AG08395 (cell line): Measurements from ENCODE around the gene CHID1.

Experiments used
- DNase-seq: peaks from one replicate; pipeline ENCODE4 v3.0.0; 2012; ENCODE audit warnings: mixed read lengths, low spot score

CHID1 gene

GRCh38 chr11:849104-849824 is 61.3 kb downstream of the CHID1 start:
- no peak for DNase-seq

GRCh38 chr11:848380-848931 is 62.2 kb downstream of the CHID1 start:
- DNase-seq: peak; percentile 72

GRCh38 chr11:847876-848275 is 62.7 kb downstream of the CHID1 start:
- no peak for DNase-seq

GRCh38 chr11:846496-847098 is 64.0 kb downstream of the CHID1 start:
- DNase-seq: peak; percentile 40

GRCh38 chr11:845872-846495 is 64.6 kb downstream of the CHID1 start:
- no peak for DNase-seq

- peak; percentile 92 for DNase-seq
These were observed 65.6 kb downstream of the CHID1 start for GRCh38 chr11:844693-845644.

GRCh38 chr11:843818-844692 is 66.6 kb downstream of the CHID1 start:
- peak; percentile 92 for DNase-seq

GRCh38 chr11:843086-843734 is 67.4 kb downstream of the CHID1 start:
- DNase-seq: no peak

GRCh38 chr11:842370-843002 is 68.1 kb downstream of the CHID1 start, which contains the start of the genes POLR2L and TSPAN4:
POLR2L (minus strand) TSS chr11:842529; CDS start chr11:842508, 21 bp downstream.
TSPAN4 (plus strand) TSS chr11:842852; CDS start chr11:850305, 7,453 bp downstream.
- peak; percentile 84 for DNase-seq

- DNase-seq: no peak
These were observed 68.6 kb downstream of the CHID1 start for GRCh38 chr11:841981-842369.

- no peak for DNase-seq
These were observed 70.6 kb downstream of the CHID1 start for GRCh38 chr11:839875-840617.

- DNase-seq: no peak
These were observed 71.4 kb downstream of the CHID1 start for GRCh38 chr11:839280-839623.

GRCh38 chr11:838441-839279 is 72.0 kb downstream of the CHID1 start:
- DNase-seq: peak; percentile 42

- DNase-seq: no peak
These were observed 72.7 kb downstream of the CHID1 start for GRCh38 chr11:837990-838307.

- DNase-seq: no peak
These were observed 73.2 kb downstream of the CHID1 start for GRCh38 chr11:837189-837989.

GRCh38 chr11:836700-837099 is 73.9 kb downstream of the CHID1 start:
- no peak for DNase-seq

GRCh38 chr11:836274-836673 is 74.3 kb downstream of the CHID1 start:
- no peak for DNase-seq
